ENCODE measurements around the gene DNAAF2.
"Not testable (repeated sequence)": the region's sequence is repeated elsewhere in the genome, so short reads cannot be mapped to it uniquely, and the experiment has no call there.

The DNAAF2 gene

GRCh38 chr14:49634547-49635334 is at the start of gene DNAAF2:
Gene DNAAF2, minus strand, starts transcription at chr14:49635244. Its CDS starts 95 bp downstream, at chr14:49635149.
- FAIRE-seq = no peak

GRCh38 chr14:49679271-49679670 is 44.2 kb upstream of the DNAAF2 start:
- FAIRE-seq = no peak

- no peak for FAIRE-seq
These were observed 42.6 kb upstream of the DNAAF2 start for GRCh38 chr14:49677643-49678042.

GRCh38 chr14:49673586-49673985 is 38.5 kb upstream of the DNAAF2 start:
- FAIRE-seq = no peak

- FAIRE-seq = no peak
These were observed 35.4 kb upstream of the DNAAF2 start for GRCh38 chr14:49670475-49670874.

- FAIRE-seq = no peak
These were observed 24.7 kb upstream of the DNAAF2 start for GRCh38 chr14:49659526-49660455.

- not testable (repeated sequence) for FAIRE-seq
These were observed 22.5 kb upstream of the DNAAF2 start for GRCh38 chr14:49657500-49657899.

GRCh38 chr14:49654511-49654910 is 19.5 kb upstream of the DNAAF2 start:
- FAIRE-seq = peak; percentile 76

GRCh38 chr14:49653508-49653907 is 18.5 kb upstream of the DNAAF2 start:
- peak; percentile 8 for FAIRE-seq

GRCh38 chr14:49642163-49642562 is 7.1 kb upstream of the DNAAF2 start:
- FAIRE-seq = no peak

GRCh38 chr14:49641697-49642129 is 6.7 kb upstream of the DNAAF2 start:
- no peak for FAIRE-seq

GRCh38 chr14:49640540-49641417 is 5.7 kb upstream of the DNAAF2 start:
- no peak for FAIRE-seq

- no peak for FAIRE-seq
These were observed 2.6 kb upstream of the DNAAF2 start for GRCh38 chr14:49637534-49638078.

- FAIRE-seq = no peak
These were observed 1.8 kb upstream of the DNAAF2 start for GRCh38 chr14:49636866-49637265.

GRCh38 chr14:49633640-49634546 is 1.2 kb downstream of the DNAAF2 start:
- no peak for FAIRE-seq

- no peak for FAIRE-seq
These were observed 10.9 kb downstream of the DNAAF2 start for GRCh38 chr14:49623941-49624839.

- FAIRE-seq = no peak
These were observed 11.7 kb downstream of the DNAAF2 start for GRCh38 chr14:49623387-49623786.

GRCh38 chr14:49622022-49622607 is 12.9 kb downstream of the DNAAF2 start:
- no peak for FAIRE-seq

GRCh38 chr14:49621114-49621881 is 13.7 kb downstream of the DNAAF2 start:
- no peak for FAIRE-seq
